Measurements from ENCODE around the gene OR8I2. TPM values are rescaled to one million over a fixed set of nuclear protein-coding genes. Genes with fewer than 3 reads are reported as not detected.

OR8I2 gene
- polyA plus RNA-seq (2013, experiment 1 of 2), result not detected
- polyA plus RNA-seq (2013, experiment 2 of 2), result not detected

DNA sequence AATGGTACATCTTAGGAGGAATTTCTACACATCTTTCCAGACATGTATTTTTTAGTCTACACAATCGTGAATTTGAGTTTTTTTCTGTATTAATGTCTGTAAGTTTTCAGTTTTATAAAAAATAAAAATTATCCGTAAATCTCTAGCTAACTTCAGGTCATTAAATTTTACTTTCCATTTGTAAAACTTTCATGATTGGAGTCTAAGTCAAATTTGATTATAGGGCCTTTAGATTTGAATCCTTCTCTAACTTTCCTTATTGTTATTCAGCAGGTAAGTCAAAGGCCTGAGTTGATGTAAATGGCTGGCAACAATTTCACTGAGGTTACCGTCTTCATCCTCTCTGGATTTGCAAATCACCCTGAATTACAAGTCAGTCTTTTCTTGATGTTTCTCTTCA lies at the start of gene OR8I2:
Gene OR8I2, plus strand, starts transcription at position 301 of the 400 bp plus-strand sequence. Its CDS starts 0 bp downstream, at position 301.
- Histone ChIP-seq H3K18ac (ENCODE audit: low read depth in 1 of 2, low read length in 2 of 2) (no peak within 1 kb of the TSS), H3K9me3 (ENCODE audit: control insufficient read depth, low read length) (no peaks in the 10 kb centered on the region), H2BK12ac (ENCODE audit: low read length in 2 of 2) (no peak within 1 kb of the TSS), H3K4me2 (ENCODE audit: low read length, poor library complexity, severe bottlenecking) (no peak within 1 kb of the TSS), H3K4me1 (ENCODE audit: control insufficient read depth, insufficient read depth, low read depth, low read length) (no peaks in the 10 kb centered on the region), H3K14ac (ENCODE audit: low read length in 2 of 2) (no peak within 1 kb of the TSS), H4K8ac (ENCODE audit: low read length) (no peak within 1 kb of the TSS), H3K27ac (ENCODE audit: low read length, poor library complexity, severe bottlenecking) (no peak within 1 kb of the TSS), H3K27me3 (ENCODE audit: control insufficient read depth in 1 of 2, insufficient read depth in 1 of 2, low read length in 2 of 2) (no peaks in the 10 kb centered on the region), H2AK5ac (ENCODE audit: low read length, severe bottlenecking) (no peak within 1 kb of the TSS), H3K23ac (ENCODE audit: low read length in 2 of 2) (no peak within 1 kb of the TSS), H3K4me3 (ENCODE audit: insufficient read depth in 1 of 2, low read depth in 1 of 2, low read length in 2 of 2) (no peak within 1 kb of the TSS), H2BK5ac (ENCODE audit: low read depth, low read length, poor library complexity, severe bottlenecking) (no peak within 1 kb of the TSS), H2BK120ac (ENCODE audit: low read depth, low read length) (no peak within 1 kb of the TSS), H4K91ac (ENCODE audit: low read length) (no peak within 1 kb of the TSS), H3K79me1 (replicated peaks; ENCODE audit: low read length, poor library complexity, severe bottlenecking) (no peaks in the 10 kb centered on the region), H2BK15ac (ENCODE audit: low read depth, poor library complexity, severe bottlenecking) (no peak within 1 kb of the TSS), H2AFZ (ENCODE audit: low read depth, low read length) (no peak within 1 kb of the TSS), H3K9ac (ENCODE audit: low read length) (no peak within 1 kb of the TSS), H3K4ac (ENCODE audit: low read depth in 1 of 2, low read length in 2 of 2) (no peak within 1 kb of the TSS), H3K36me3 (ENCODE audit: control insufficient read depth in 1 of 2, insufficient read depth in 2 of 2, low read depth in 1 of 2, low read length in 2 of 2) (no peaks in the 10 kb centered on the region)
- DNase-seq, result no peak
- 84% methylated on average over 1 of the region's 3 CpGs for WGBS

GRCh38 chr11:56045538-56045937 lies 47.6 kb upstream of the OR8I2 start:
- no peak overlapping the region for H3K23ac ChIP-seq (ENCODE audit: low read length in 2 of 2)
- no peak overlapping the region for H2BK12ac ChIP-seq (ENCODE audit: low read length in 2 of 2)
- H3K36me3 ChIP-seq (ENCODE audit: control insufficient read depth in 1 of 2, insufficient read depth in 2 of 2, low read depth in 1 of 2, low read length in 2 of 2), result no peaks in the 10 kb centered on the region
- no peak overlapping the region for H2BK15ac ChIP-seq (ENCODE audit: low read depth, poor library complexity, severe bottlenecking)
- H3K4me2 ChIP-seq (ENCODE audit: low read length, poor library complexity, severe bottlenecking), result no peak overlapping the region
- no peak overlapping the region for H4K8ac ChIP-seq (ENCODE audit: low read length)
- H3K4me3 ChIP-seq (ENCODE audit: insufficient read depth in 1 of 2, low read depth in 1 of 2, low read length in 2 of 2), result no peak overlapping the region
- no peak overlapping the region for H3K27ac ChIP-seq (ENCODE audit: low read length, poor library complexity, severe bottlenecking)
- H3K9me3 ChIP-seq (ENCODE audit: control insufficient read depth, low read length), result peaks cover 3% of the 10 kb centered on the region
- H2AK5ac ChIP-seq (ENCODE audit: low read length, severe bottlenecking), result no peak overlapping the region
- no peak overlapping the region for H3K18ac ChIP-seq (ENCODE audit: low read depth in 1 of 2, low read length in 2 of 2)
- no peaks in the 10 kb centered on the region for H3K4me1 ChIP-seq (ENCODE audit: control insufficient read depth, insufficient read depth, low read depth, low read length)
- H2BK120ac ChIP-seq (ENCODE audit: low read depth, low read length), result no peak overlapping the region
- DNase-seq, result no peak
- H3K4ac ChIP-seq (ENCODE audit: low read depth in 1 of 2, low read length in 2 of 2), result no peak overlapping the region
- no peak overlapping the region for H2BK5ac ChIP-seq (ENCODE audit: low read depth, low read length, poor library complexity, severe bottlenecking)
- H3K27me3 ChIP-seq (ENCODE audit: control insufficient read depth in 1 of 2, insufficient read depth in 1 of 2, low read length in 2 of 2), result no peaks in the 10 kb centered on the region
- H3K9ac ChIP-seq (ENCODE audit: low read length), result no peak overlapping the region
- no peak overlapping the region for H3K14ac ChIP-seq (ENCODE audit: low read length in 2 of 2)
- WGBS, result 45% methylated on average over 1 of the region's 1 CpG
- no peak overlapping the region for H4K91ac ChIP-seq (ENCODE audit: low read length)
- no peaks in the 10 kb centered on the region for H3K79me1 ChIP-seq (replicated peaks; ENCODE audit: low read length, poor library complexity, severe bottlenecking)
- H2AFZ ChIP-seq (ENCODE audit: low read depth, low read length), result no peak overlapping the region

DNA sequence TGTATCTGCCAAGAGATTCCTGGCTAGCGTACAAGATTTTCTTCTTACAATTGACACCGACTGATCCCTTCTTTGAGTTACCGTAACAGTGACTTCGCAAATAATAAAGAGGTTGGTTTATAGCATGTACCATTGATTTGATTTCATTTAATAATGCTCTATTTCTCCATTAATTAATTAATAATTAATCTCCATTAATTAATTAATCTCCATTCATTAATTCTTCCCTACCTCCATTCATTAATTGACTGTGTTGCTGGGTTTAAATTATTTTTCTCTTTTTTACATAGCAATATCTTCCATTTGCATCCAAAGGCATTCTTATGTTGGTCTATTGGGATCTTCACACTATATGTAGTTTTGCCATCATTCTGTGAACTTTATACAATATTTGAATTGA lies 44.6 kb upstream of the OR8I2 start:
- no peak overlapping the region for H2BK15ac ChIP-seq (ENCODE audit: low read depth, poor library complexity, severe bottlenecking)
- no peak overlapping the region for H2AK5ac ChIP-seq (ENCODE audit: low read length, severe bottlenecking)
- H3K9me3 ChIP-seq (ENCODE audit: control insufficient read depth, low read length), result peaks cover 3% of the 10 kb centered on the region
- no peak overlapping the region for H2AFZ ChIP-seq (ENCODE audit: low read depth, low read length)
- no peak overlapping the region for H3K4ac ChIP-seq (ENCODE audit: low read depth in 1 of 2, low read length in 2 of 2)
- H3K14ac ChIP-seq (ENCODE audit: low read length in 2 of 2), result no peak overlapping the region
- no peak overlapping the region for H3K18ac ChIP-seq (ENCODE audit: low read depth in 1 of 2, low read length in 2 of 2)
- no peak overlapping the region for H4K91ac ChIP-seq (ENCODE audit: low read length)
- H3K27me3 ChIP-seq (ENCODE audit: control insufficient read depth in 1 of 2, insufficient read depth in 1 of 2, low read length in 2 of 2), result no peaks in the 10 kb centered on the region
- DNase-seq, result no peak
- H3K79me1 ChIP-seq (replicated peaks; ENCODE audit: low read length, poor library complexity, severe bottlenecking), result no peaks in the 10 kb centered on the region
- H3K4me3 ChIP-seq (ENCODE audit: insufficient read depth in 1 of 2, low read depth in 1 of 2, low read length in 2 of 2), result no peak overlapping the region
- no peaks in the 10 kb centered on the region for H3K36me3 ChIP-seq (ENCODE audit: control insufficient read depth in 1 of 2, insufficient read depth in 2 of 2, low read depth in 1 of 2, low read length in 2 of 2)
- no peak overlapping the region for H3K23ac ChIP-seq (ENCODE audit: low read length in 2 of 2)
- no CpG with 5 or more reads among the region's 4 CpGs for WGBS
- no peak overlapping the region for H3K27ac ChIP-seq (ENCODE audit: low read length, poor library complexity, severe bottlenecking)
- no peak overlapping the region for H2BK120ac ChIP-seq (ENCODE audit: low read depth, low read length)
- no peak overlapping the region for H3K4me2 ChIP-seq (ENCODE audit: low read length, poor library complexity, severe bottlenecking)
- H3K4me1 ChIP-seq (ENCODE audit: control insufficient read depth, insufficient read depth, low read depth, low read length), result no peaks in the 10 kb centered on the region
- no peak overlapping the region for H3K9ac ChIP-seq (ENCODE audit: low read length)
- no peak overlapping the region for H4K8ac ChIP-seq (ENCODE audit: low read length)
- no peak overlapping the region for H2BK12ac ChIP-seq (ENCODE audit: low read length in 2 of 2)
- no peak overlapping the region for H2BK5ac ChIP-seq (ENCODE audit: low read depth, low read length, poor library complexity, severe bottlenecking)

- Histone ChIP-seq H3K4me1 (ENCODE audit: control insufficient read depth, insufficient read depth, low read depth, low read length) (no peaks in the 10 kb centered on the region), H2AK5ac (ENCODE audit: low read length, severe bottlenecking) (no peak overlapping the region), H2AFZ (ENCODE audit: low read depth, low read length) (no peak overlapping the region), H2BK120ac (ENCODE audit: low read depth, low read length) (no peak overlapping the region), H3K9ac (ENCODE audit: low read length) (no peak overlapping the region), H2BK12ac (ENCODE audit: low read length in 2 of 2) (no peak overlapping the region), H2BK15ac (ENCODE audit: low read depth, poor library complexity, severe bottlenecking) (no peak overlapping the region), H3K27me3 (ENCODE audit: control insufficient read depth in 1 of 2, insufficient read depth in 1 of 2, low read length in 2 of 2) (no peaks in the 10 kb centered on the region), H3K4ac (ENCODE audit: low read depth in 1 of 2, low read length in 2 of 2) (no peak overlapping the region), H3K79me1 (replicated peaks; ENCODE audit: low read length, poor library complexity, severe bottlenecking) (no peaks in the 10 kb centered on the region), H3K36me3 (ENCODE audit: control insufficient read depth in 1 of 2, insufficient read depth in 2 of 2, low read depth in 1 of 2, low read length in 2 of 2) (no peaks in the 10 kb centered on the region), H3K9me3 (ENCODE audit: control insufficient read depth, low read length) (peaks cover 3% of the 10 kb centered on the region), H3K4me3 (ENCODE audit: insufficient read depth in 1 of 2, low read depth in 1 of 2, low read length in 2 of 2) (no peak overlapping the region), H3K14ac (ENCODE audit: low read length in 2 of 2) (no peak overlapping the region), H3K27ac (ENCODE audit: low read length, poor library complexity, severe bottlenecking) (no peak overlapping the region), H4K91ac (ENCODE audit: low read length) (no peak overlapping the region), H3K18ac (ENCODE audit: low read depth in 1 of 2, low read length in 2 of 2) (no peak overlapping the region), H4K8ac (ENCODE audit: low read length) (no peak overlapping the region), H2BK5ac (ENCODE audit: low read depth, low read length, poor library complexity, severe bottlenecking) (no peak overlapping the region), H3K23ac (ENCODE audit: low read length in 2 of 2) (no peak overlapping the region), H3K4me2 (ENCODE audit: low read length, poor library complexity, severe bottlenecking) (no peak overlapping the region)
- 86% methylated on average over 2 of the region's 2 CpGs for WGBS
- DNase-seq, result no peak
These were observed 43.6 kb upstream of the OR8I2 start for GRCh38 chr11:56049487-56049886.

Measured in mesenchymal stem cell (in vitro differentiated cells and primary cell).